Measurements from ENCODE around the gene ZDHHC14. TPM values are rescaled to one million over a fixed set of nuclear protein-coding genes. Genes with fewer than 3 reads are reported as not detected.
"Not testable (repeated sequence)": the region's sequence is repeated elsewhere in the genome, so short reads cannot be mapped to it uniquely, and the experiment has no call there.

Gene ZDHHC14
- total RNA-seq, 1 donor from 2014 or later = 5.1 TPM

GRCh38 chr6:157718503-157719187 lies 337.7 kb downstream of the ZDHHC14 start:
- Mint-ChIP-seq H3K27me3 (ENCODE audit: unreplicated experiment) (peaks cover 1% of the 10 kb centered on the region), H3K9me3 (ENCODE audit: unreplicated experiment) (peaks cover 1% of the 10 kb centered on the region), H3K4me3 (ENCODE audit: unreplicated experiment) (no peak overlapping the region), H3K27ac (ENCODE audit: unreplicated experiment) (no peak overlapping the region), H3K4me1 (ENCODE audit: low read depth, unreplicated experiment) (peaks cover 6% of the 10 kb centered on the region), H3K36me3 (ENCODE audit: unreplicated experiment) (no peaks in the 10 kb centered on the region)
- DNase-seq = no peak
- no peak for TF ChIP-seq CTCF (IDR thresholded peaks at IDR 0.05; ENCODE audit: partially characterized antibody, unreplicated experiment)

GRCh38 chr6:157720964-157721363 lies 340.0 kb downstream of the ZDHHC14 start:
- H3K27ac Mint-ChIP-seq (ENCODE audit: unreplicated experiment); DNase-seq; H3K9me3 Mint-ChIP-seq (ENCODE audit: unreplicated experiment); H3K4me1 Mint-ChIP-seq (ENCODE audit: low read depth, unreplicated experiment); H3K4me3 Mint-ChIP-seq (ENCODE audit: unreplicated experiment); H3K27me3 Mint-ChIP-seq (ENCODE audit: unreplicated experiment): not testable (repeated sequence)
- peaks cover 15% of the 10 kb centered on the region for H3K36me3 Mint-ChIP-seq (ENCODE audit: unreplicated experiment)

GRCh38 chr6:157721426-157721825 lies 340.4 kb downstream of the ZDHHC14 start:
- peaks cover 19% of the 10 kb centered on the region for H3K36me3 Mint-ChIP-seq (ENCODE audit: unreplicated experiment)
- peaks cover 6% of the 10 kb centered on the region for H3K9me3 Mint-ChIP-seq (ENCODE audit: unreplicated experiment)
- no peak for TF ChIP-seq CTCF (IDR thresholded peaks at IDR 0.05; ENCODE audit: partially characterized antibody, unreplicated experiment)
- no peak overlapping the region for H3K27ac Mint-ChIP-seq (ENCODE audit: unreplicated experiment)
- no peak overlapping the region for H3K4me3 Mint-ChIP-seq (ENCODE audit: unreplicated experiment)
- DNase-seq = no peak
- H3K27me3 Mint-ChIP-seq (ENCODE audit: unreplicated experiment) = peaks cover 1% of the 10 kb centered on the region
- no peaks in the 10 kb centered on the region for H3K4me1 Mint-ChIP-seq (ENCODE audit: low read depth, unreplicated experiment)

- TF ChIP-seq CTCF (IDR thresholded peaks at IDR 0.05; ENCODE audit: partially characterized antibody, unreplicated experiment) = no peak
- H3K27me3 Mint-ChIP-seq (ENCODE audit: unreplicated experiment) = no peaks in the 10 kb centered on the region
- H3K9me3 Mint-ChIP-seq (ENCODE audit: unreplicated experiment) = peaks cover 5% of the 10 kb centered on the region
- H3K27ac Mint-ChIP-seq (ENCODE audit: unreplicated experiment) = no peak overlapping the region
- peaks cover 19% of the 10 kb centered on the region for H3K36me3 Mint-ChIP-seq (ENCODE audit: unreplicated experiment)
- H3K4me1 Mint-ChIP-seq (ENCODE audit: low read depth, unreplicated experiment) = no peaks in the 10 kb centered on the region
- no peak overlapping the region for H3K4me3 Mint-ChIP-seq (ENCODE audit: unreplicated experiment)
- no peak for DNase-seq
Measured at GRCh38 chr6:157721830-157722229, 340.8 kb downstream of the ZDHHC14 start.

GRCh38 chr6:157723376-157723775 lies 342.4 kb downstream of the ZDHHC14 start:
- H3K27me3 Mint-ChIP-seq (ENCODE audit: unreplicated experiment) = no peaks in the 10 kb centered on the region
- TF ChIP-seq CTCF (IDR thresholded peaks at IDR 0.05; ENCODE audit: partially characterized antibody, unreplicated experiment) = no peak
- DNase-seq = no peak
- H3K4me1 Mint-ChIP-seq (ENCODE audit: low read depth, unreplicated experiment) = no peaks in the 10 kb centered on the region
- H3K36me3 Mint-ChIP-seq (ENCODE audit: unreplicated experiment) = peaks cover 19% of the 10 kb centered on the region
- H3K4me3 Mint-ChIP-seq (ENCODE audit: unreplicated experiment) = no peak overlapping the region
- peaks cover 4% of the 10 kb centered on the region for H3K9me3 Mint-ChIP-seq (ENCODE audit: unreplicated experiment)
- no peak overlapping the region for H3K27ac Mint-ChIP-seq (ENCODE audit: unreplicated experiment)

All from glutamatergic neuron (in vitro differentiated cells).